ENCODE measurements around the gene BSN.

BSN gene

GRCh38 chr3:49626101-49626581 is 71.9 kb downstream of the BSN start:
- no peak for DNase-seq (ENCODE audit: low read depth in 4 of 4, low spot score in 1 of 4)

- no peak for DNase-seq (ENCODE audit: low read depth in 4 of 4, low spot score in 1 of 4)
Observed at GRCh38 chr3:49626796-49627195, 72.5 kb downstream of the BSN start.

DNA sequence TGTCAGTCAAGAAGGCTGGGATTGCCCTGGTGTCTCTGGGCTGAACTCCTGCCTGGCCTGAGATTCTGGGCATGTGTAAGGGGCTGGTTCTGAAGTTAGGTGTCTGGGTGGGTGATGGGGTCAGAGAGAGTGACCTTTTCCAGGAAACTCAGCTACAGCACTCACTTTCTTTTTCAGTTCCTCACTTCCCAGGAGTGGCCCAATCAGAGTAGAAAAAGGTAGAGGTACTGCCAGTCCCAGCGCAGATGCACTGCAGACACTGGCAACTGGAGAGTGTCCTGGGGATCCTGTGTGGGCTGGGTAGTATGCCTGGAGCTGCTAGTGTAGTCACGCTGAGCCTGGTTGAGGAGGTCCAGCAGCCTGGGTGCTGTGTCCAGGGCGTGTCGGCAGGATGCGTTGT is 73.4 kb downstream of the BSN start:
- DNase-seq (ENCODE audit: low read depth in 4 of 4, low spot score in 1 of 4): no peak

- DNase-seq (ENCODE audit: low read depth in 4 of 4, low spot score in 1 of 4): no peak
Observed at GRCh38 chr3:49628249-49628648, 74.0 kb downstream of the BSN start.

- no peak for DNase-seq (ENCODE audit: low read depth in 4 of 4, low spot score in 1 of 4)
Observed at GRCh38 chr3:49629451-49629850, 75.2 kb downstream of the BSN start.

DNA sequence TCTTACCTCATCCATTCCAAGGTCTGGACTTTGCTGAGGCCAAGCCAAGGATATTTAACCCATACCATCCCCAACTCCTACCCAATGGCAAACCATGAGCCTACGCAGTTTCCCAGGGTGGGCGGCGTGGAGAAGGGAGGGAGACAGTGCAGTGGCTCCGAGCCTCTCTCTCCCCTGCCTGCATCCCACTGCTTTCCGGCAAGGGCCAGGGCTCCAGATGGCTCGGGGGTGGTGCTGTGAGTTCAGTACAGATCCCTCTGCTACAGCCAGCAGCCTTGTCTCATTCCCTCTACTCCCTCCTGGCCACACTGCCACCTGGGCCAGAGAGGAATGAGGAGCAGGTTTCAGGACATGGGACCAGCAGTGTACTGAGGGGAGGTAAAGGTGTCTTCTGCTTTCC is 75.6 kb downstream of the BSN start:
- DNase-seq (ENCODE audit: low read depth in 4 of 4, low spot score in 1 of 4): no peak

- DNase-seq (ENCODE audit: low read depth in 4 of 4, low spot score in 1 of 4): no peak
Observed at GRCh38 chr3:49630784-49631183, 76.5 kb downstream of the BSN start.

DNA sequence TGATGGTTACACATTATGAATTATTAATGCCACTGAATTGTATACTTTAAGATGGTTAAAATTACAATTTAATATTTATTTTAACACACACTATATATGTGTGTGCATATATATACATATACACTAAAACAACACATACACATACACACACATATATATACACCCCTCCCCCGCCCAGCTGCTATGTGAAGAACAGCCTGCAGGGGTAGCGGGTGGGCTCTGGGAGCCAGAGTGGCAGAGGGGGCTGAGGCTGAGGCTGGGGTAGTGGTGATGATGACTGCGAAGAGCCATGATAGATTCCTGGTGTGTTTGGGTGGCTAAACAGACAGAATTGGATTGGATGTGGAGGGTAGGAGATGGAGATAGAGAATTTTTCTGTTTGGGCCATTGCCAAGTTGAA is 80.5 kb downstream of the BSN start:
- DNase-seq (ENCODE audit: low read depth in 4 of 4, low spot score in 1 of 4): no peak

- DNase-seq (ENCODE audit: low read depth in 4 of 4, low spot score in 1 of 4): no peak
Observed at GRCh38 chr3:49636883-49637609, 82.8 kb downstream of the BSN start.

- DNase-seq (ENCODE audit: low read depth in 4 of 4, low spot score in 1 of 4): no peak
Observed at GRCh38 chr3:49638445-49638844, 84.2 kb downstream of the BSN start.

- no peak for DNase-seq (ENCODE audit: low read depth in 4 of 4, low spot score in 1 of 4)
Observed at GRCh38 chr3:49639551-49639950, 85.3 kb downstream of the BSN start.

- no peak for DNase-seq (ENCODE audit: low read depth in 4 of 4, low spot score in 1 of 4)
Observed at GRCh38 chr3:49641292-49641691, 87.0 kb downstream of the BSN start.

GRCh38 chr3:49641921-49642707 is 87.8 kb downstream of the BSN start:
- no peak for DNase-seq (ENCODE audit: low read depth in 4 of 4, low spot score in 1 of 4)

GRCh38 chr3:49642708-49643145 is 88.5 kb downstream of the BSN start:
- DNase-seq (ENCODE audit: low read depth in 4 of 4, low spot score in 1 of 4): no peak

DNA sequence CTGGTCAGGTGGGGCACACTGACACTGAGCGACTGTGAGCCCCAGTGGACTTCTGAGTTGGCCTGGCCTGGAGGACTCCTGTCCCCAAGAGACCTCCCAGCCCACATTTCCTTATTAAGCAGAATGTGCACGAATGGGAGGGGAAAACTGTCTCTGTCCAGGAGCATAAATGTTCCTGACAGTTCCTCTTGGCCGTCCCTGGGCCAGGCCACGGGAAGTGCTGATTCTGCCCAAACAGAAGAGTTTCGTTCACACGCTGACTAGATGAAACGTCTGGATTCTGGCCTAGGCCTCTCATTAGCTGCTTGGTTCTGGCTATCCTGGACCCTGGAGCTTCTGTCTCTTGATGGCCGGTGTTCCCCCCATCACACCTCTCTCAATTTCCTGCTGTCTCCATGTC is 90.4 kb downstream of the BSN start:
- DNase-seq (ENCODE audit: low read depth in 4 of 4, low spot score in 1 of 4): no peak

DNA sequence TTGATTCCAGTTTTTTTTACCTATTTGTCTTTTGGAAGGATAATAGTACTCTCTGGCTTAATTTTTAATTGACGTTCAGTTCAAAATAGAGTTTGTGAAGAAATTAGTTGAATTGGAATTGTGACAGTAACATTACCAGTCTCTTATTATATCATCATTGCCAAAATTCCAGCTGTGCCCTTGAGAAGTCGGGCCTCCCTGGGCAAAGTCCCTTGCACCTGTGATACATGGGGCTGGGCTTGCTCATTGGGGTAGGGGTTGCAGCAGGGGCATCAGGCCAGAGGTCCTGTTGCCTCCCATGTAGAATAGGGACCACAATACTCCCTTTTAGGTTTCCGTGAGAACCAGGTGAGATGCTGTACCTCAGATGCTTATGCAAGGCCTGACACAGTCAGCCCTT is 92.0 kb downstream of the BSN start:
- DNase-seq (ENCODE audit: low read depth in 4 of 4, low spot score in 1 of 4): no peak

- no peak for DNase-seq (ENCODE audit: low read depth in 4 of 4, low spot score in 1 of 4)
Observed at GRCh38 chr3:49647741-49648140, 93.5 kb downstream of the BSN start.

GRCh38 chr3:49648354-49649019 is 94.2 kb downstream of the BSN start:
- no peak for DNase-seq (ENCODE audit: low read depth in 4 of 4, low spot score in 1 of 4)

- no peak for DNase-seq (ENCODE audit: low read depth in 4 of 4, low spot score in 1 of 4)
Observed at GRCh38 chr3:49649576-49649975, 95.3 kb downstream of the BSN start.

DNA sequence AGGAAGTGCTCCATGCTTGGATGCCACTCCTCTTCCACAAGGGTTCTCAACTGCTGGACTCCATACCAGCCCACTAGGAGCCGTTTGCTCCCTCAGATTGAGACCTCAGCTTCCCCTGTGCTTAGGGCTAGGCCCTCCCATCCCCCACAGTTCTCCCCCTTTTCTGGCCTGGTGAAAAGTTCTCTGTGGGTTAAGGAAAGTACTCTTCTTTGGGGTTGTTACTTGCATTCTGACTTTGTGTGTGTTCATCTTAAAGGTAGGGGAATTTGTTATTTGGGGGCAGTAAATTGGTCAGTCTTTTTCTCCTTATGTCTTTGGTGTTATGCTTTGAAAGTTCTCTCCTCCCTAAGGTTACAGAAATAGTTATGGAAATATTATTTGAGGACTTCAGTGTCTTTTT is 95.9 kb downstream of the BSN start:
- no peak for DNase-seq (ENCODE audit: low read depth in 4 of 4, low spot score in 1 of 4)

DNA sequence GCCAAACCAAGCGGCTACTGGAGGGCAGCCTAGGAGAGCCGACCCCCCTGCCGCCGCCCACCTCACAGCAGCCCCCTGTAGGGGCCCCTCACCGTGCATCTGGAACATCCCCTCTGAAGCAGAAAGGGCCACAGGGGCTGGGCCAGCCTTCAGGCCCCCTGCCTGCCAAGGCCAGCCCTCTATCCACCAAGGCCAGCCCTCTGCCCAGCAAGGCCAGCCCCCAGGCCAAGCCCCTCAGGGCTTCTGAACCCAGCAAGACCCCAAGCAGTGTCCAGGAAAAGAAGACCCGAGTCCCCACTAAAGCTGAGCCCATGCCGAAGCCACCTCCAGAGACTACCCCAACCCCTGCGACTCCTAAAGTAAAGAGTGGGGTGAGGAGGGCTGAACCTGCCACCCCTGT is 96.4 kb downstream of the BSN start:
- DNase-seq (ENCODE audit: low read depth in 4 of 4, low spot score in 1 of 4): no peak

Data from stimulated activated CD4-positive, alpha-beta T cell treated with anti-CD3 and anti-CD28 coated beads, Interleukin-1b, Interleukin-23, amount 100 ng/mL, for 24 hours (primary cell).